Prostate gland (tissue), 2 donors: ENCODE data around the gene RSPH3.

Experiments used
- CTCF ChIP-seq, 4 experiments: fragments of 200-600 bp in 2 of 4; fragments of 450-650 bp in 2 of 4; sonication (generic) in 2 of 4; IDR thresholded peaks; 1 replicate in 3 of 4; 2 replicates in 1 of 4; pipeline ENCODE4 v1.5.1; 2016 to 2019; ENCODE audit warnings: antibody characterized with exemption in 4 of 4, mild to moderate bottlenecking in 2 of 4, moderate library complexity in 2 of 4
- POLR2A ChIP-seq: fragments of 450-650 bp; IDR thresholded peaks from one replicate; pipeline ENCODE4 v1.6.1; 2016; ENCODE audit warnings: antibody characterized with exemption, mild to moderate bottlenecking
- POLR2AphosphoS5 ChIP-seq: sonication (generic); formaldehyde crosslinking; IDR thresholded peaks from one replicate; pipeline ENCODE4 v1.6.1; 2017; ENCODE audit warnings: antibody characterized with exemption

DNA sequence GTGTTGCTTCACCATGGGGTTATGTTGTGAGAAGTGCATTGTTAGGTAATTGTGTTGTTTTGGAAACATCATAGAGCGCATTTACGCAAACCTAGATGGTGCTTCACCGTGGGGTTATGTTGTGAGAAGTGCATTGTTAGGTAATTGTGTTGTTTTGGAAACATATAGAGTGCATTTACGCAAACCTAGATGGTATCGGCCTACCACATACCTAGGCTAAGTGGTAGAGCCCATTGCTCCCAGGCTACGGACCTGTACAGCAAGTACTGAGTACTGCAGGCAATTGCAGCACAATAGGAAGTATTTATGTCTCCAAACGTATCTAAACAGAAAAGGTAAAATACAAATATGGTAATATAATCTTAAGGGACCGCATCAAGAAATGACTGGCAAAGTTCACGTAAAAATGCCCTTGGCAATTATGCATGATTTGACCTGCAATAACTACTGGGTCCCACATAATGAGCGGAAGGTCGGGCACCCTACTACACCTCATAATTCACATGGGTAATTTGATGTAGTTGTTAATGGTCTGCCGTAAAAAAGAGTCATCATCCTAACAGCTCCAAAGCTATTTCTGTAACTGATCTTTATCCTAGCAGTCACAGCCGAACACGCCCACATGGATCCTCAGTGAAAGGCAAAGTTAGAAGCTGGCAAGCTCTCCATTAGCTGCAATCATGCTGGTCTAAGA is 76.0 kb downstream of the RSPH3 start:
- TF ChIP-seq CTCF (IDR thresholded peaks at IDR 0.05): no peak
- TF ChIP-seq POLR2A: no peak
- TF ChIP-seq POLR2AphosphoS5: no peak
